Measurements from ENCODE around the gene IRF6.
A peak's percentile ranks its signal among the peaks of the same experiment; 100 is the strongest.

Gene IRF6

DNA sequence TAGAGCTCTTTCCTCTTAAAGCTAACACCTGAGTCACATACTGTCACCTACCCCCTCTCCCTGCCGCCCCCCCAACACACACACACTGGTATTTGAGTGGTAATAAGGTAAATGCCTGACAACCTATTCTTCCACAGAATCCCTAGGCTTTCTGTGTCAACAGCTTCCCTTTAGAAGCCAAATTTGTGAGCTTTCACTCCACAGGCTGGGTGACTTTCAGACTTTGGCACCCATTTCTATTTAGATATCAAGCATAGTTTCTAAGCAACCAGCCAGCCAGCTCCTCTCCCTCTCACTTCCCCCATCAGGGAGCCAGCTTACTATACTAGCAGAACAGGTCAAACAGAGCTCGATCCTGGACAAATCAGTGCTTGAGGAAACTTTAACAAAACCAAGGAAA, 18.4 kb downstream of the IRF6 start:
- no peak for FAIRE-seq

DNA sequence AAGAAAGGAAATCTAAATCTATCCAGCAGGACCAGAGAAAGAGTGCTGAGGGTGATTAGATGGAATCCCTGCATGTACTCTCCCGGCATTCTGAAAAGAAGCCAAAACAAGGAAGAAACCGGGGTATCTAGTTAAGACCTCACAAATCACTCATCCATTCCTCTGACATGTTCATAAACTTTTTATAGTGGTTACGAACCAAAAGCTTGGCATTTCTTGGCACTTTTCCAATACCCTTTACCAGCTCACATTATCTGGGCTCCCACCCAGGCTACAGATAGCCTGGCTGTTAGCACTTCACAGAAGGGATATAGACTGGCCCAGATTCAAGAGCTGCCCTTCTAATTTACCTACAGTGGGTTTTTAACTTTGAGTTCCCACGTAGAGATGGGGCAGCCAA, 19.8 kb downstream of the IRF6 start:
- FAIRE-seq, result no peak

DNA sequence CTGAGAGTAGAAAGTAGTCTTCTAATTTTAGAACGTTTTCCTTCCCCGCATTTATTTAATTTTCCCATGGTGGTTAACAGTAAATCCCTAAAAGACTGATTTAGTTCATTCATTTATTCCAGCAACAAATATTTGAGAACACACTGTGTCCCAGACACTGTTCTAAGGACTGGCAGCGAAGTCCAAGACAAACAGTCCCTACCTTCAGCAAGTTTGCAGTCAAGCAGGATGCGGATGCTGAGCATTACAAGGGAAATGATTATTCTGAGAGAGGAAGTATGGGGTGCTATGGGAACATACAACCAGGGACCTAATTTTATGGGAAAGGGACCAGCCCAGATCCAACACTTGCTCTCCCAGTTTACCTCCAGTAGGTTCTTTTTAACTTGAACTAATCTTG, 20.4 kb downstream of the IRF6 start:
- FAIRE-seq, result no peak

DNA sequence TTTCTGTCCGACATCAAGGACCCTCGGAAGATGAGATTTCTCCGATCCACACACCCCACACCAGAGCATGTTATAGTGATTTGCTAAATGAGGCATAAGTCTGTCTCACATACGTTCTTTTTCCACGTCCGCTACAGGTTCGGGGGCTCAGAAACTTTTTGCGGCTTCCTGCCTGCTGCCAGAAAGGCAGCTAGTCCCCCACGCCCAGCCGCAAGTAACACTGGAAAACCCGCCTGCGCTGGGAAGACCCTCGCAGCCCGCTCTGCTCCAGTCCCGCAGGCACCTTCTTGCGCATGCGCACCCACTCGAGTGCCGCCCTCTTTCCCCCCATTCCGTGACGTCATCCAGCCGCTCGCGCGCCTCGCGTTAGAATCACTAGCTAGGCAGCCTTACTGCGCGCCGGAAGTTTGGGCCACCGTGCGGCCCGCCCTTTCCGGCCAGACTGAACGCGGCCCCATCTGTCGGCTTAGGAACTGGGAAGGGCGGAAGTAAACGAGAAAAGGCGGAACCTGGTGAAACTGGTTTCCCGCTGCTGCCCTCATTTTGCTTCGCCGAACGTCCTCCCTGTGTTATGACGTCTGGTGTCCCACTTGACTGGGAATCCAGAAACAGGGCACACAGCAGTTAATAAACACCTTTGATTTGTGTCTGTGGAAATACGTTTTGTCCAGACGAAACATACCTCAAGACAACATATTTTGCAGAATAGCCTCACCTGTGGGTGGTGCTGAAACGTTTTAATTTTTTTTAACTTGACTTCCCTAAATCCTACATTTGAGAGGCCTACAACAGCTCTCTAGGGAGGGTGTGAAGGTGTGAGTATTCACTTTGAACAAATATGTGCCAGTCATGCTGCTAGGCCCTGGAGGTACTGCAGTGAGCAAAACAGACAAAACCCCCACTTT, 21.4 kb downstream of the IRF6 start, which contains the start of gene C1orf74:
TSS of gene C1orf74 (minus strand) at position 295 of the 905 bp plus-strand sequence. CDS start 925 bp downstream, outside the sequence.
- peak; percentile 96 for FAIRE-seq

DNA sequence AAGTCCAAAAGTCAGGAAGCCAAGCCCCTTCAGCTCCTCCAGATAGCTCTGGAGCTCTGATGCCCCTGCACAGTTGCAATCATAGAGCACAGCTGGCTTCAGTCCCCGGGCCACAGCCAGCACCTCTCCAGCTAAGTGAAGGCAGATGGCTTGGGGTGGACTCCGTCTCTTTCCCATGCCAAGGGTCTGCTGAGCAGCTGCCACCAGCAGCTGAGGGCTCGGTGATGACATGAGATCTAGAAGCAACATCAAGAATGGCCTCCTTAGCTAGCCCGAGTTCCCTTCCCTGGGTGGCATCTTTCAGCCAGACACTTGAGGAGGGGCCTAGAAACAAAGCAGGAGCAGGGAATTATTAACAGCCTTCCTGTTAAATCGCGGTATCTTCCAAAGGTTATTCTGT, 22.6 kb downstream of the IRF6 start:
- no peak for FAIRE-seq

DNA sequence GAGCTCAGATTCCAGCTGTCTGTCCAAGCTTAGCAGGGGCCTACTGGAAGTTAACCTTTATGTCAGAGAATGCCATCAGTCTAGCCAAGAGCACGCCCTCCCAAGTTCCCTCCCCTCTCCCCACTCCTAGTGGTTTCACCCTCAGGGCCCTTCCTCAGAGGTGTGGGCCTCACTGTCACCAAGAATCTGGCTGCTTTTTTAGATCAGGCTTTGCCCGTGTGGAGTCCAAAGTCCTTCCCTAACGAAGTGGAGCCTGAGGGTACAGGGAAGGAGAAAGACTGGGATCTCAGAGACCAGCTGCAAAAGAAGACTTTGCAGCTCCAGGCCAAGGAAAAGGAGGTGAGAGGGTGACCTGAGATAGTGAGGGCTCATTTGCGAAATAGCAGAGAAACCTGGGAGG, 25.7 kb downstream of the IRF6 start:
- no peak for FAIRE-seq

DNA sequence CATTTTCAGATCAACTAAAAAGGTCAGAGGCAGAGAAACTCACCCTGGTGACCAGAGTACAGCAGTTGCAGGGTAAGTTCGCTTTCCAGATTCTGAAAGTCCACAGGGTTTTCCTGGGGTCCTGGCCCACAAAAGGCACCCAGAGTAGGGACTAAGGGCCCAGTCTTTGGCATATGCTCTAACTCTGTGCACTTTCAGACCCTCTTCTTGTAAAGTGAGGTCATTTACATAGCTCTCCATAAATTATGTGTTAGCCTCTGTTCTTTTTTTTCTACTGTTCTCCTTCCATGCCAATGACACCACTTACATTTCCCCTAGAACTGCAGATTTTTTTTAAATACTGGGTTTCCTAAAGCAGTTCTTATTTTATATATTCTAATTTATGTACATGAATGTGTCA, 27.8 kb downstream of the IRF6 start:
- FAIRE-seq, result no peak

DNA sequence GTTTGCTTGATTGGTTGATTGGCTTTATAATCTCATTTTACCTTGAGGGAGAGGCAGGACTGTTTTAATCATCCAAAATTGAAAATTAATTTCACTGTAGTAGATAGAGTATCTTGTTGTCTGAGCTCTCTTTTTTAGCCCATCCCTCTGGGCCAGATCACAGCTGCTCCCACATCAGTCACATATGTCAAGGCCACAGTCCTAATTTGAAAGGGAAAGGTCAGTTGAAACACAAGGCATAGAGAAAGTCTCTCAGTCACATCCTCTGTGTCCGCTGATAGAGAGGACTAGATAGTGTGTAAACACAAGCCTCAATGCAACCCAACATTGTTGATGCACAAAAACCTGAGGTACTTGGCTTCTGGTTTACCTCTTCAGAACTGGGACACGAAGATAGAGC, 28.4 kb downstream of the IRF6 start:
- no peak for FAIRE-seq

DNA sequence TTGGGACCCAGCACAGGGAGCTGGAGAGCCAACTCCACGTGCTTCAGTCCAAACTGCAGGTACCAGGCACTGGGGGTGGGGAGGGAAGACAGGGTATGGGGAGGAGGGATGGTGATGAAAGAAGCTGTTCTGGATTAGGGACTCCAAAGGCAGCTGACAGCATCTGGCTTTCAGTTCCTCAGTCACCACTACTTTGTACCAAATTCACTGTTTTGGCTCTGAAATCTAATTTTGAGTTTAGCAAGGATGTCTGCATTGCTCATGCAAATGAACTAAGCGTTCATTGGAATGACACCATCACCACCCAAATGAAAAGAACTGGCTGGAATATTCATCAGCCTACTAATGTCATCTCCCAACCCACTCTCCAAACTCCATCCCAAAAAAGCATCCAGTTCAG, 30.3 kb downstream of the IRF6 start:
- no peak for FAIRE-seq

DNA sequence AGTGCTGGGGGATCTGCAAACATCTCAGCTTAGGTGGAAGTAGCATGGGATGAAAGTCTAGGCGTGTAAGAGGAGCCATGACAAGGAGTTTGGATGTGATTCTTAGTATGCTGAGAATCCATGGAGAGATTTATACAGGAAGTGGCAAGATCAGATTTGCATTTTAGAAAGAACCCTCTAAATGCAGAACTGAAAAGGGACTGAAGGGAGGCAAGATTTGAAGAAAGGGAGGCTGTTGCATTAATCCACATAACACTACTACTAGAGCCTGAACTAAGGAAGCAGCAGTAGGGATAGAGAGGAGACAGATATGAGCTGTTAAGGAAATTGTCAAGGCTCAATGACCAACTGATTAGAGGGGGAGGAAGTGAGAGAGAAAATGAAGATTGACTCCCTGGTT, 31.4 kb downstream of the IRF6 start:
- no peak for FAIRE-seq

DNA sequence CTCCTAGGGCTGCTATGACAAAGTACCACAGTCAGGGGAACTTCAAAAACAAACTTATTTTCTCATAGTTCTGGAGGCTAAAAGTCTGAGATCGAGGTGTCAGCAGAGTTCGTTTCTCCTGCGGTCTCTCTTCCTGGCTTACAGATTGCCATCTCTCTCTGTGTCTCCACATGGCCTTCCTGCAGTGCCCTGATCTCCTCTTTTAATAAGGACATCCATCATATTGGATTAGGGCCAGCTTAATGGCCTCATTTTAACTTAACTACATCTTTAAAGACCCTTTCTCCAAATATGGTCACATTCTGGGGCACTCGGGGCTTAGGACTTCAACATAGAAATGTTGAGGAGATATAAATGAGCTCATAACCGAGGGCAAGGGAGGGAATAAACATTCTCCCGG, 33.8 kb downstream of the IRF6 start:
- FAIRE-seq, result no peak

DNA sequence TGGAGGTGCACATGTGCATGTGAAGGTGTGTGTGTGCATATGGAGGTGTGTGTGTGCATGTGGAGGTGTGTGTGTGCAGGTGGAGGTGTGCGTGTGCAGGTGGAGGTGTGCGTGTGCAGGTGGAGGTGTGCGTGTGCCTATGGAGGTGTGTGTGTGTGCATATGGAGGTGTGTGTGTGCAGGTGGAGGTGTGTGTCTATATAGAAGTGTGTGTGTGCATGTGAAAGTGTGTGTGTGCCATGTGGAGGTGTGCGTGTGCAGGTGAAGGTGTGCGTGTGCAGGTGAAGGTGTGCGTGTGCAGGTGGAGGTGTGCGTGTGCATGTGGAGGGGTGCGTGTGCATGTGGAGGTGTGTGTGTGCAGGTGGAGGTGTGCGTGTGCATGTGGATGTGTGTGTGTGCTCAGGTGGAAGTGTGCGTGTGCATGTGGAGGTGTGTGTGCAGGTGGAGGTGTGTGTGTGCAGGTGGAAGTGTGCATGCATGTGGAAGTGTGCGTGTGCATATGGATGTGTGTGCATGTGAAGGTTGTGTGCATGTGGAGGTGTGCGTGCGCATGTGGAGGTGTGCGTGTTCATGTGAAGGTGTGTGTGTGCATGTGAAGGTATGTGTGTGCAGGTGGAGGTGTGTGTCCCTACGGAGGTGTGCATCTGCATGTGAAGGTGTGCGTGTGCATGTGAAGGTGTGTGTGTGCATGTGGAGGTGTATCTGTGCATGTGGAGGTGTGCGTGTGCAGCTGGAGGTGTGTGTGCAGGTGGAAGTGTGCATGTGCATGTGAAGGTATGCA, 35.1 kb downstream of the IRF6 start:
- no peak for FAIRE-seq

DNA sequence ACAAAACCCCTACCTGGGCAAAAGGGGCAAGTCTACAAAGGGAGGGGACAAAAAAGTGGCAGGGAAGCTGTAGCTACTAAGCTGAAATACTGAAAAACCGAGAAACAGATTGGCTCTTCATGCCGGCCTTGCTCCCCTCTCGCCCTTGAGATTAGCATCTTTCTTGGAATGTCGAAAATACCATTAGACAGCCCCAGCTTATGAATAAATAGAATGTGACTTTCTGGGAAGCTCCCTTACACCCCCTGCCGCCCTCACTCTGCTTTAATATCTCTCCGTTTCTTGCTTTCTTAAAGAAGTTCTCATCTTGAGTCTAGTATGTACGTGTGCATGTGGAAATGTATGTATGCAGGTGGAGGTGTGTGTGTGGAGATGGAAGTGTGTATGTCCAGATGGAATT, 36.0 kb downstream of the IRF6 start:
- FAIRE-seq, result no peak

DNA sequence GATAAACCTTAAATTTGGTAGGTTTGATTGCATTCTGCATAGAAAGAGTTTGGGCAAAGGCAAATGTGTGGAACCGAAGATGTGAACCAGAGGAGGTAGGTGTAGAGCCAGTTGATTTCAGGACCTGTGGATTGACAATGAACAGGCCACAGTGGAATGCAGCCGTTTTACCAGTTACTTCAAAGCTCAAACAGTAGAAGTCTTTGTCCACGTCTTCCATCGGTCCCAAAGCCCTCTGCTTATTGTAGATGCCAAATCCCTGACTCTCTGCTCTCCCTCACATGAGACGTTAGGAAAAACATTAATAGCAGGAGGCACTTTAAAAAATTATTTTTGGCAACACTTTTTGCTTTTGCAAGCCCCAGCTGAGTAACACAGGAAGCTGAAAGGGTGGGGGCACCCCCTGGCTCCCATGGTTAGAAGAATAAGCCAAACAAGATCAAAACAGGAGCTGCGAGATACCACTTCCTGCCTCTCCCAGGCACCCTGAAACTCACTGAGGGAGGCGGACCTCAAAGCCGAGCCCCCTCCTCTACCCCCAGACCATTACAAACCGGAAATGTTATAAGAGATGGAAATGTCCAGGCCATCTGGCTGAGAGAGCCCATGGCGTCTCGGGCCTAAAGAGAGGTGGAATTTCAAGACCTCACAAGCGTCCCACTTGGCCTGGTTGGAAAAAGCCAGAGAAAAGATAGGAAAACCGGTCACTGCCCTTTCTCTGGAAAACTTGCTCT, 36.6 kb downstream of the IRF6 start:
- FAIRE-seq, result no peak

DNA sequence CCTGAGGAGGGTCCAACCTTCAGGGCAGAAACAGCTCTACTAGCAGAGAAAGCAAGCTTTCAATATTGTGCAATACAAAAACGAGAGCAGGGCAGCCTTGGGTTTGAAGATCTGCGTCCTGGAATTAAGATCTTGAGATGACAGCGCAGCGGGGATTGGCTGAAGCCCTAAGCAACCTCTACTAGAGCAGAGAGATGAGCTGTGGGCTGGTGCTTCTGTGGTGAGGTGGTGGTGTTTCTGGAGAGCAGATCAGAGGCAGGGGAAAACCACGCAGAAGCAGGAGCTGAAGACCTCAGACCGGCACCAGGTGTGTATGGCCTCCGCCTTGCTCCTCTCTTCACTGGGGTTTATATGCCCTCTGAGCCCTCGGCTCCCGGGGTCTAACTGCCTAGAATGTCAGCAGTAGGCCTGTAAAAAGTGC, 37.6 kb downstream of the IRF6 start:
- no peak for FAIRE-seq

DNA sequence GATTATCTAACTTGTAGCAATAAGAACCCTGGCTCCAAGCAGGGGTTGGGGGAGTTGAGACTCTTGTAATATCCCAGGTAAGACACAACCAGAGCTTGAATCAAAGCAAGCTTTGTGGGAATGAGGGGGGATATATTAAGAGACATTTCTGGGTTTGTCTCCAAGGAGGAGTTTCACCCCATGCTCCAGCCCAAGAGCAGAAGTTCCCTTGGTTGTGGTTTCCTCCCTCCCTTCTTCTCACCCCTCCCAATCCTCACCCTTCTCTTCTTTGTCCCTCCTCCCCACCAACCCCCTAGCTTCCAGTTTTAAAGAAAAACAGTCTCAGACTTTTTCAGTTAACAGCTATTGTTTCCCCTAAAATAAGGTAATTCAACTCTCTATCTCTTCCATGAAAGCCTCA, 38.2 kb downstream of the IRF6 start:
- FAIRE-seq, result no peak

DNA sequence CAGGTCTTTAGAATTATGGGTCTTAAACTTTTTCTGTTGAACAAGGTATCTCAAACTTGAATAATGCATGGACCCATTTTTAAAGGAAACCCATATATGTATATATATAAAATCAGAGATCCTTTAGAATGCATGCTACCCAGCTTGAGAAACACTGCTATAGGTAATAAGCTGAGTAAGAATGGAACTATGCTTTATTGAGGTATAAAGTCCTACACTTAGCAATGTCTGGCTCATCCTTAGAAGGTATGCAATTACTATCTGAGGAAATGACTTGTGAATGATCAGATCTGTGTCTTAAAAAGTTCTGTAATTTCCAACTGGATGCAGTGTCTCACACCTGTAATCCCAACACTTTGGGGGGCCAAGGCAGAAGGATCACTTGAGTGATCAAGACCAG, 38.8 kb downstream of the IRF6 start:
- FAIRE-seq, result no peak

DNA sequence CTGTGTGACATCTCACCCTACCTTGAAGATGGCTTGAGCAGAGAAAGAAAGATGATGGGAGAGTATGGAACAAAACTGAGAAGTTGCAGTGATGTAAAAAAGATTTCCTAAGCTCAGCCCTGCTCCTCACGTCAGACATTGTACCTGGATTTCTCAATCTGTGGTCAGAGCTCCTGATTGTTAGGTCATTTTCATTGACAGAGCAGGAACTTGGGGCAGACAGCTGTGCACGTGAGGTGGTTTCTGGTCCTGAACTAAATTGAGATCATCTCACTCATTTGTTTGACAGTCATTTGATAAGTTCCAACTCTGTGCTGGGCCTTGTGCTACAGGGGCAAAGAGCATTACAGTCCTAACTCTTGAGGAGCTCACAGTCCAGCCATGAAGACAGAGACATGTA, 39.9 kb downstream of the IRF6 start:
- FAIRE-seq, result no peak

DNA sequence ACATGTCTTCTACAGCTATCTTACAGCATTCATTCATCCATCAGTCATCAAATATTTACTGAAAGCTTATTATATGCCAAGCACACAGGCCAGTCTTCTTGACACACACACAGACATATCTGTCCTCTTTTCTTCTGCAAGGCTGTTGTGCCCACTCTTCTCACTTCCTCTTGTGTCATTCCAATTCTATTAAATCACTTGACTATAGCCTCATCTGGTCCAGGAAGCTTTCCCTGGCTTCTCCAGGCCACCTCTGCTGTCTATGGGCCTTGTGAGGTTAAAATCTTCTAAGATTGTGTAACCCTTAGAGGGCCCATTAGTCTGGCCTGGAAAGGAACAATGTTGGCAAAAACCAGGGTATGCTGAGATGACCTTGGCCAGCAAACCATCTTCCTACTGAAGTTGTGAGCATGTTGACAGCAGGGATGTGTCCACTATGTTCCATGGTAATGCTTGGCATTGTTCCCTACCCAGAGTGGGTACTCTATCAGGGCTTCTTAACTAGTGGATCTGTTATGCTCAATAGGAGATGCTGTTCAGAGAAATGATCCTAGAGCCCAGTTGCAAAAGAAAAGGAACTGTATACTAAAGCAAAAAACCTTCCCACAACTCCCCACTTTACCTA, 44.8 kb downstream of the IRF6 start:
- no peak for FAIRE-seq

DNA sequence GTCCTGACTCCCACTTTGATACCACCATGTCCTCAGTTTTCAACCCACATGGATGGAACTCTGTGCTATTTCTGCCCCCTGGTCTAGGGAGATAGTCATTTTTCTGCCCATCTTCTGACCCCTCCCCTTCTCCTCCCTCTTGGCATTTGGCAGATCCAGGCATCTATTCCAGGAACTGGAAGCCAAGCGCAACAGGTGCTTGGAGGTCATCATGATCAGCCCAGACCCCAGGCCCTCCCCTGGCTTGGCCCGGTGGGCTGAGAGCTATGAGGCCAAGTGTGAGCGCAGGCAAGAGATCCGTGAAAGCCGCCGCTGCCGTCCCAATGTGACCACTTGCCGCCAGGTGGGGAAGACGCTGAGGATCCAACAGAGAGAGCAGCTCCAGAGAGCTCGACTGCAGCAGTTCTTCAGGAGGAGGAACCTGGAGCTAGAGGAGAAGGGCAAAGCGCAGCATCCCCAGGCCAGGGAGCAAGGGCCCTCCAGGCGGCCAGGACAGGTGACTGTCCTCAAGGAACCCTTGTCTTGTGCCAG, 46.0 kb downstream of the IRF6 start:
- no peak for FAIRE-seq

DNA sequence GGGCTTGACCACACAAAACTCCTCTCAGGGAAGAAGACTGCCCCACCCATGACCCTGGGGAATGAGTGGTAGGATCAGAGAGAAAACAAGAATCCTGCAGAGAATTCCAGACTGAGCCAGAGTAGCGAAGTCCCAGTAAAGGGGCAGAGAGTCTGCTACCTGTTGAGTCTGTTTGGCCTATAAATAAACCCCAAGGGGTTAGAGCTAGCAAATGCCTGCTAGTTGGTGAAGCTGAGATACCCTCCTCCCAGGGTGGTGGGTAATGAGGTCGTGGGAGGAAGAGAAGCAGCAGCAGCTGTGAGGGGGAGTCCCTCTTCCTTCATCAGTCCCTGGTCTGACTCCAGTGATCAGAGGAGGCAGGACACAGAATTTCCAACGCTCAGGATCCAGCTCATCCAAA, 47.5 kb downstream of the IRF6 start:
- FAIRE-seq, result no peak

DNA sequence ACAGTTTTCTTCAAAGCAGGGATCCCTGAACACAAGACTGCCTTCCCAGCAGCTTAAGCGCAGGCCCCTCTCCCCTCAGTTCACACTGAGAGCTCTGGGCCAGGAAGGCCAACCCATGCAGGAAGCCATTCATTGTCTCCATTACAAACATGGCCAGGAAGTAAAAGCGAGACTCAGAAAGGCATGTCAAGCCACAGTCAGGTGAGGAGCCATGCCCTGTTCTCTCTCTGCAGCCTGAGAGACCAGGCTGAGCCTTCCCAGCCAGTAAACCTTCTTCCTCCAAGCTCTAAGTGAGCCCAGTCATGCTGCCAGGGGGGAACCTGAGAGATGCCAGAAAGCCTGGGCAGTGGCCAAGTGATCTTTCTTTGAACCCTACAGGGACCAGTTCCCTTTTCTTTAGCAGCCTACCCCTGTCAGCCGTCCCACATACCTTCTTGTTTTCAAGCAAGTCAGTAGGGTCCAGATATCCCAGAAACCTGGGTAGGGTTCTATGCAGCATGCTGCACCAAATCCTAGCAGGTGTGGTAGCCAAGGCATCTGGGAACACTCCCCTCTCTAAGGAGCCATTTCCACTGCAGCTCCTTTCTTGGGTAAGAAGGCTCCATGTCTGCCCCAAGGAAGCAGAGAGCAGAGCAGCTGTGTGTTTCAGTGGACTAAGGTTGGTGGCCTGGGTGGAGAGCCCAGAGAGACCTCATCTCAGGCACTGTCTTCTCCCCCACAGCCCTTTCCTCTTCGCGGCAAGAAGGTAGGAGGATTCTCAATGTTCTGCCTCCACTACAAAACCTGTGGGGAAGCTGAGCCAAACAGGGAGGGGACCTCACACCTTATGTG, 49.1 kb downstream of the IRF6 start:
- no peak for FAIRE-seq
